ENCODE measurements around the gene ARHGEF7.

DNA sequence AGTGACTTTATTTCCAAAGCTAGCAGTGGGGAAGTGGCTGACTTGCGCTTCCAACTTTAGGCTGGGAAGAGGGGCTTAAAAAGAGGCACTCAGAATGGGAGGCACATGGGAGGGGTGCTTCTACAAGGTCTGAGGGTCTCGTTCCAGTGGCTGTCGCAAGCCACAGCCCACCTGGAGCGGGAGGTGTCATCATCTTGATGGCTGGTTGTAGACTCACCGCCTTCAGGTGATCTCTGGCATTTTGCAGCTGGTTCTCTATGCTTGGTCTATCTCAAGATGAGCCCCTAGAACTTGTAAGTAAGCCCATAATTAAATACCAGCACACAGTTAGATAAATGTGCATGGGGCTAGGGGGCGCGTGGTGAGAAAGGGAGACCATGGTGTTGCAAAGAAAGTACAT lies 214.5 kb downstream of the ARHGEF7 start:
- no peak for TF ChIP-seq CTCF (conservative IDR thresholded peaks at IDR 0.05; ENCODE audit: low read length)
- no peak for TF ChIP-seq EZH2phosphoT487 (IDR thresholded peaks at IDR 0.05; ENCODE audit: borderline replicate concordance)
